GM19372 (cell line): Measurements from ENCODE around the gene FXYD1.
A peak's percentile ranks its signal among the peaks of the same experiment; 100 is the strongest.
"Not testable (repeated sequence)": the region's sequence is repeated elsewhere in the genome, so short reads cannot be mapped to it uniquely, and the experiment has no call there.

Source experiments
- ATAC-seq: cut with Tn5 transposase; IDR thresholded peaks from one replicate; pipeline ENCODE4 v1.9.1; 2021; ENCODE audit warnings: mild to moderate bottlenecking, low read depth, moderate library complexity; ENCODE audit not compliant: unreplicated experiment

Gene FXYD1

GRCh38 chr19:35140962-35141836 lies 2.6 kb downstream of the FXYD1 start:
- ATAC-seq: peak; percentile 63

- ATAC-seq: no peak
These were observed 3.4 kb downstream of the FXYD1 start for GRCh38 chr19:35141837-35142605.

- no peak for ATAC-seq
These were observed 4.1 kb downstream of the FXYD1 start for GRCh38 chr19:35142606-35143230.

GRCh38 chr19:35143231-35143715 lies 4.6 kb downstream of the FXYD1 start, which contains the start of gene FXYD7:
FXYD7 (plus strand) TSS chr19:35143255; CDS start chr19:35143334, 79 bp downstream.
- ATAC-seq: no peak

GRCh38 chr19:35143818-35144217 lies 5.2 kb downstream of the FXYD1 start:
- ATAC-seq: no peak

GRCh38 chr19:35144259-35144599 lies 5.6 kb downstream of the FXYD1 start:
- ATAC-seq: no peak

- no peak for ATAC-seq
These were observed 6.2 kb downstream of the FXYD1 start for GRCh38 chr19:35144600-35145436.

- ATAC-seq: no peak
These were observed 8.3 kb downstream of the FXYD1 start for GRCh38 chr19:35146746-35147459.

- no peak for ATAC-seq
These were observed 10.8 kb downstream of the FXYD1 start for GRCh38 chr19:35149463-35149862.

- ATAC-seq: no peak
These were observed 11.8 kb downstream of the FXYD1 start for GRCh38 chr19:35150445-35150844.

GRCh38 chr19:35151273-35152065 lies 12.8 kb downstream of the FXYD1 start:
- ATAC-seq: no peak

GRCh38 chr19:35153129-35153522 lies 14.5 kb downstream of the FXYD1 start:
- ATAC-seq: not testable (repeated sequence)

GRCh38 chr19:35153701-35154524 lies 15.3 kb downstream of the FXYD1 start:
- ATAC-seq: no peak

- no peak for ATAC-seq
These were observed 16.1 kb downstream of the FXYD1 start, which contains the start of gene FXYD5 for GRCh38 chr19:35154525-35155406. FXYD5 (plus strand) TSS chr19:35154735; CDS start chr19:35155551, 816 bp downstream.

GRCh38 chr19:35155441-35155840 lies 16.8 kb downstream of the FXYD1 start:
- no peak for ATAC-seq

- ATAC-seq: no peak
These were observed 17.5 kb downstream of the FXYD1 start for GRCh38 chr19:35155981-35156672.
